Mucosa of gallbladder (tissue), 1 donor: Measurements from ENCODE around the gene CT47A1. TPM values are rescaled to one million over a fixed set of nuclear protein-coding genes. Genes with fewer than 3 reads are reported as not detected.
"Not testable (repeated sequence)": the region's sequence is repeated elsewhere in the genome, so short reads cannot be mapped to it uniquely, and the experiment has no call there.

Source experiments
- DNase-seq: peaks from one replicate; pipeline ENCODE4 v3.0.0-alpha.2; 2020; ENCODE audit warnings: low spot score
- total RNA-seq: library from RNA; stranded (reverse); gene quantifications from one replicate; pipeline ENCODE4 v1.2.1, GENCODE V29; 2021
- donor health status: DM: no; HTN: no; CAD: no.

CT47A1 gene
- total RNA-seq = not detected

- not testable (repeated sequence) for DNase-seq
These were observed at the start of gene CT47A1 for GRCh38 chrX:120985660-120986059. Gene CT47A1 (minus strand): TSS chrX:120985760. CDS start chrX:120985529, 231 bp downstream.

GRCh38 chrX:121032531-121032930 lies 47.0 kb upstream of the CT47A1 start:
- DNase-seq = no peak

- DNase-seq = peak; percentile 58
These were observed 44.5 kb upstream of the CT47A1 start for GRCh38 chrX:121030083-121030482.

GRCh38 chrX:121028419-121028818 lies 42.9 kb upstream of the CT47A1 start:
- DNase-seq = no peak

- DNase-seq = no peak
These were observed 29.3 kb upstream of the CT47A1 start for GRCh38 chrX:121014826-121015225.

GRCh38 chrX:121013897-121014455 lies 28.4 kb upstream of the CT47A1 start:
- no peak for DNase-seq

- no peak for DNase-seq
These were observed 25.7 kb upstream of the CT47A1 start for GRCh38 chrX:121011254-121011653.

GRCh38 chrX:121010218-121010617 lies 24.7 kb upstream of the CT47A1 start:
- DNase-seq = no peak

- no peak for DNase-seq
These were observed 24.2 kb upstream of the CT47A1 start for GRCh38 chrX:121009764-121010163.

- no peak for DNase-seq
These were observed 23.4 kb upstream of the CT47A1 start for GRCh38 chrX:121008920-121009319.

GRCh38 chrX:121000589-121000988 lies 15.0 kb upstream of the CT47A1 start:
- no peak for DNase-seq

- DNase-seq = no peak
These were observed 13.9 kb upstream of the CT47A1 start for GRCh38 chrX:120999413-120999812.

- not testable (repeated sequence) for DNase-seq
These were observed 29.1 kb downstream of the CT47A1 start, which contains the start of gene CT47A7 for GRCh38 chrX:120956500-120956899. Gene CT47A7 (minus strand): TSS chrX:120956600. CDS start chrX:120956345, 255 bp downstream.

Other genes starting within 250 kb of the CT47A1 start
- not detected for gene CT47B1, start 109.9 kb downstream of the CT47A1 start, total RNA-seq
- not detected for gene CT47A11, start 48.6 kb downstream of the CT47A1 start, total RNA-seq
- not detected for gene CT47A10, start 43.7 kb downstream of the CT47A1 start, total RNA-seq
- not detected for gene CT47A9, start 38.9 kb downstream of the CT47A1 start, total RNA-seq
- not detected for gene CT47A8, start 34.0 kb downstream of the CT47A1 start, total RNA-seq
- not detected for gene CT47A7, start 29.2 kb downstream of the CT47A1 start, total RNA-seq
- not detected for gene CT47A6, start 24.3 kb downstream of the CT47A1 start, total RNA-seq
- gene CT47A5, start 19.4 kb downstream of the CT47A1 start, total RNA-seq = not detected
- not detected for gene CT47A4, start 14.6 kb downstream of the CT47A1 start, total RNA-seq
- gene CT47A3, start 9.7 kb downstream of the CT47A1 start, total RNA-seq = not detected
- not detected for gene CT47A2, start 4.8 kb downstream of the CT47A1 start, total RNA-seq
- 7.6 TPM for gene GLUD2, start 61.9 kb upstream of the CT47A1 start, total RNA-seq